HG02840 (cell line): Measurements from ENCODE around the gene HLCS.
"Not testable (repeated sequence)": the region's sequence is repeated elsewhere in the genome, so short reads cannot be mapped to it uniquely, and the experiment has no call there.

Experiments used
- ATAC-seq: cut with Tn5 transposase; IDR thresholded peaks from one replicate; pipeline ENCODE4 v1.9.1; 2021; ENCODE audit warnings: mild to moderate bottlenecking, moderate library complexity, moderate number of reproducible peaks; ENCODE audit not compliant: unreplicated experiment, low FRiP score

The HLCS gene

DNA sequence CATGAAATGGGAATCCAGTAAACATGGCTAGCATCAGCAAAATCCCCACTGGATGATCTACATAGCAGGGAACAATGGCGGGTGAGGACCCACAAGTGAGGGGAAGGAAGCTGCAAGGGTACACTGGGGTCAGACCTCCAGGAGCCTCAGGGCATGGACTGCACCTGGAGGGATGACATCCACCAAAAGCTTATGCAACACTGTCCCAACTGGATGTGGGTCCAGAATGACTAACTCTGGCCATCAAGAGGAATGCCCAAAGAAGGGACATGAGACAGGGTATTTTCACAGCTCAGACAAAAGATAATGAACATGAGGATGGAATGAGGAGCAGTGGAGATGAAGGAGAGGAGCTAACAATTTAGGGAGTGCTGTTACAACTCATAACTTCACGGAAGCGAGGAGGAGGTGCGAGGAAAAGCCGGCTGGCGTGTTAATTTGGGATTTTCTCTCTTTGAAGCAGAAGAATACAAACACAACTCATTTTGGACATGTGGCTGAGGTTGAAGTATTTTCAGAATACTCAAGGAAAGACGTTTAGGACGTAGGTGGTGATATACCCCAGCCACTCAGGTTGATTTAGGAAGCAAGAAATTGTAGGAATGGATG, 5.7 kb downstream of the HLCS start:
- ATAC-seq: no peak

DNA sequence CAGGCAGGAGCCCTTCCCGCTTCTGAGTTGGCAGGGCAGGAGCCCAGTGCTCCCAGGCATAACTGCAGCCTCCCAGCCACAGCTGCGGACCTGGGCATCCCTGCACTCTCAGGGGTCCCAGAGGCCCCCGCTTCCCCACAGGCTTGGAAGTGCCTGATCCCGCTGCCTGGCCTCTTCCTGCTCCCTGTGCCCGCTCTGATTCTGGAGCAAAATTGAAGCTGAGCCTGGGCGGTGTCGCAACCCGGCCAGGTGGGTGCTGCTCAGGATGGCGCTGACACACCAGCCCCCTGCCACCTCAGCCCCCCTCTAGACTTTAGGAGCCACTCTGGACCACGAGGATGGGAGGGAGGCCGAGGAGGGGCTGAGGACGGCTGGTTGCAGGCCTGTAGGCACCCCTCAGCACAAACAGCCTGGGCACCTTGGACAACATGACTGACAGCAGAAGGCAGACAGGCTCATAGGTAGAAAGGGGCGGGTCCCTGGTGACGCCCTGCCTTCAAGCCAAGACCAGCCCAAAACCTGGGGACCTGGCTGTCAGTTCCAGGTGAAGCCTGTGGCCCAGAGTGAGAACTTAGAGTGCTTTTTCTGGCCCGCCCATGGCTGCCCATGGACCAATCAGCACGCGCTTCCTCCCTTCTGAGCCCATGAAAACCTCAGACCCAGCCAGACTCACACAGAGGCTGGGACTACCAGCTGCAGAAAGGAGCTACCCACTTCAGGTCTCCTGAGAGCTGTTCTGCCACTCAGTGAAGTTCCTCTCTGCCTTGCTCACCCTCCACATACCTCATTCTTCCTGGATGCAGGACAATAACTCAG, 7.2 kb downstream of the HLCS start:
- no peak for ATAC-seq

DNA sequence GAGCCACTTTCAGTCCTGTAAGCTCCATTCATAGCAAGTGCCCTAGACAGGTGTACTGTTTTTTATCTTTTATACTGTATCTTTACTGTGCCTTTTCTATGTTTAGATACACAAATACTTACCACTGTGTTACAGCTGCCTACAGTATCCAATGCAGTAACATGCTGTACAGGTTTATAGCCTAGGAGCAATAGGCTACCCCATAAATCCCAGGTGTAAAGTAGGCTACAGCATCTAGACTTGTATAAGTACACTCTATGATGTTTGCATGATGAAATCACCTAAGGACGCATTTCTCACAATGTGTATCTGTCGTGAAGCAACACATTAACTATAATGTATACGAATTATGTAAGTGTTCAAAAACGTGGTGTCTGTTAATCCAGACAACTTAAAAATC, 10.7 kb downstream of the HLCS start:
- no peak for ATAC-seq

GRCh38 chr21:36952331-36952730, 14.1 kb downstream of the HLCS start:
- ATAC-seq: not testable (repeated sequence)

DNA sequence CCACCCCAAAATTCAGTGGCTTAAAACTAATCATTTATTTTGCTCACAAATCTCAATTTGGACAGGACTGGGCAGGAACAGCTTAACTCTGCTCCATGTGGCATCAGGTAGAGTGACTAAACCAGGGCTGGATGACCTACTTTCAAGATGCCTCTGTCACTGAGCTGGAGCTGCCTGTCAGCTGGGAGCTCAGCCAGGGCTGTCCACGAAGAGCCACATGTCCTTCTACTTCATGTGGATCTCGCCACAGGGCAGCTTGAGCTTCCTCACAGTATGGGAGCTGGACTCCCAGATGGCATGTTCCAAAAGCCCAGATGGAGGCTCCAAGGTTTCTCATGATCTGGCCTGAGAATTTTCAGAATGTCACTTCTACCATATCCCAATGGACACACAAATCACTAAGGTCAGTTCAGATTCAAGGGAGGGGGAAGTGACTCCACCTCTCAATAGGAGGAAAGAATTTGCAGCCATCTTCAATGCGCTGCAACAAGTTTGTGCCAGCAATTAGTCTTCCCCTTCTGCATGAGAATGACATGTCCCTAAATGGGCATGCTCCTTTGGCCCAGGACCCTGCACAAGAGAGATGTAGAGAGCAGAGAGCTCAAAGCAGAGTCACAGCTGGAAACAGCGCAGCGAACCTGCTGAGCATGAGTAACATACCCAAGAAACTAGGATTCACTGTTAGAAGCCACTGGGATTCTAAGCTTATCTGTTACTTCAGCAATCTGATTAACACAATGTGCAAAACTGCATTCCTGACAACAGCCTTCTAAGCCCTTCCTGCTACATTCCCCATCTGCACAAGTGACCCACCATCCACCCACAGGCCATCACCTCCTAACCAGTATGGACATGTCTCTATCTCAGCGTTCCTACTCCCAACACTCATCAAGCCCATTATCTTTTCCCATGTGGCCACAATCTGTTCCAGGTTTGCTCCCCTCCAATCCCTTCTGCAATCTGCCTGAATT, 17.0 kb downstream of the HLCS start:
- no peak for ATAC-seq

- ATAC-seq: no peak
These were observed 17.8 kb downstream of the HLCS start for GRCh38 chr21:36948686-36949085.

GRCh38 chr21:36946949-36947356, 19.5 kb downstream of the HLCS start:
- no peak for ATAC-seq

- no peak for ATAC-seq
These were observed 20.9 kb downstream of the HLCS start for GRCh38 chr21:36945496-36946138.

DNA sequence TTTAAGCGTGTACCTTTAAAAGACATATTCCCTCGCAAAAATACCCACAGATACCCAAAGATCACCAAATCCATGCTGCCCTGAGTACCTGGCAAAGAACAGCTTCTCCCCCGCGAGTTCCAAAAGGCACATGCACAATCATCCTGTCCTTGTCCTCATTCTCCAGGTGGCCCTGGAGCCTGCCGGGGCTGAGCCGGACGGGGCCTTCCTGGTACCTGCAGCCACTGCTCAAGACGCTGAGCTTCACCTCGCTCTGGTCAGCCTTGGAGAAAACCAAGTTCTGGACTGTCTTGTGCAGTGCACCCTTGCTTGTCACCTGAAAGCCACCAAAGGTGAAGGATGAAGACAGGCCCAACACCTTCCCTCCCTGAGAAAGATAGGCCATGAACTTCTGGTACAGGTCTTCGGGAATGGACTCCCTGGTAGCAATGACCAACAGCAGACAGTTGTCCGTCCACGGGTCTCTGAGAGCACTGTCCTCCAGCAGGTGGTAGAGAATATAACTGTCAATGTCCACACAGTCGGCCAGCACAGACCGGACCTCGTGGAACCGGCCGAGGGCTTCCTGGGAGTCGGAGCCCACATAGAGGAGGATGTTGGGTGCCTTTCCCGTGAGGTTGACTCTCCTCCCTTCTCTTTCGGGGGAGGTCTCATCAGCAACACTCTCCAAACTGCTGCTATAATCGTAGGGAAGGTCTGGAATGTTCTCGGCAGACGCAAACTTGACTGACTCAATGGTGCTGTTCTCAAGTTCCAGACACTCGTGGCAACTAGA, 29.9 kb downstream of the HLCS start:
- ATAC-seq: no peak

DNA sequence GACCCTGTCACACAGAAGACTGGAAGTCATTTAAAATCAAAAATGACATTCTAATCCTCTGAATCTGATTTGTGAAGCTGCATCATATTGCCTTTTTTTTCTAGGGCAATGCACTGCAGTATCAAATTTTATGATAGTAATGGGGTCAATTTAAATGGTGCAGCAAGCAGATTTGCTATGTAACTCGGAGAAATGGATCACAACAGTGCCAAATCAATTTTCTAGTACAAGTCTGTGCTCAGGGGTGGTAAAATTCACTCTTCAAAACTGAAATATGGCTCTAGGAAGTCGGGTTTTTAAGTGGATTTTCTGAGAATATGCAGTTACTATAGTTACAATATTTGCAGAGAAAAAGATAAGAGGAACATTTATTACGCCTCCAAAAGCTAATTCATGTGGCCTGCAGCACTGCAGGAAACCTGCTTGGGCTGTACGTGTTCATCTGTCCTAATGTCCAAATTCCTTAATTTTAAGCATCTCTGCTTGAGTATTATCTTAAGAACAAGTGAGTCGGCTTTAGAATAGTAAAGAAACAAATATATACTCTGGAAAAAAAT, 31.5 kb downstream of the HLCS start:
- ATAC-seq: no peak

DNA sequence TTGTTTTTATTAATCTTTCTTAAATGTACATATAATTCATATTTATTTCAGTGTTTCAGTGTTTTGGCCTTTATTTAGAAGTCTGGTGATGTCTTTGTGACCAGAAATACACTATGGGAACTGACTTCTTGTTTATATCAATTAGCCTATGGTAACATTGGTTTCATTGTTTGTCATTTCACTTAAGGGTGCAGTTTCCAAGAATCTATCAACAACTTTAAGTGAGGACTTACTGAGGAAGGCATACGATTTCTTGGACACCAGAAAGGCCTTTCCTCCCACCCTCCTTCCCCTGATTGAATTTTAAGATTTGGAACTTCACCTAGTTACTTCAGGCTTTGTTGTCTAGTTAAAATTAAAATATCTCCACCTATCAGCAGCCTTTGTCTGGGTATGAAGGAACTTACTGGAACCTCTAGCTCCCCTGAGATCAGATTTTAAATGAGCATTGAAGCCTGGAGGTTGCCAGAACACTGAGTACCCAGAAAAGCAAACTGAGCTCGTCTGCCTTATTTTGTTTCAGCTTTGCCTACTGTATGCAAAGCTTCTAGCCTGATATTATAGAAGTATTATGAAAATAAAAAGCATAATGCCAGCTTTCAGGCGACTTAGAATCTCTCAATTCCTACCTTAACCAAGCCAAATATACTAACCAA, 34.2 kb downstream of the HLCS start:
- no peak for ATAC-seq

- ATAC-seq: no peak
These were observed 36.8 kb downstream of the HLCS start for GRCh38 chr21:36929622-36930021.

DNA sequence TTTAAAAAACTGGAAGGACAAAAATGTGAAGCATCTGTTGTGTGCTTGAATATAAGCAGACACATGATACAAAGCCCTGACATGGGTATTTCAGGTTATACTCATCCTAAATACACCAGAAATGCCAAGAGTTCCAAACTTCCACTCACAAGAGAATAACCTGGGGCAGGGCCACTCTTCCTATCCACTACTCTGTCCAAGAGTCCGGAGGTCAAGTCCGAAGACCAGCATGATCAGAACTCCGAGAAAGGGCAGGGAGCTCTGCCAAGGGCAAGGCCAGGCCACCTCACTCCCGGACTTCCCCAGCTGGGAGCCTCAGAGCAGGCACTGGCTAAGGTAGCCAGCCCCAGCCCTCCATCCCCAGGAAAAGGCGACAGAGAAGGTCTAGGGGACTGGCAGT, 37.5 kb downstream of the HLCS start:
- no peak for ATAC-seq

GRCh38 chr21:36927719-36928117, 38.8 kb downstream of the HLCS start:
- ATAC-seq: no peak

DNA sequence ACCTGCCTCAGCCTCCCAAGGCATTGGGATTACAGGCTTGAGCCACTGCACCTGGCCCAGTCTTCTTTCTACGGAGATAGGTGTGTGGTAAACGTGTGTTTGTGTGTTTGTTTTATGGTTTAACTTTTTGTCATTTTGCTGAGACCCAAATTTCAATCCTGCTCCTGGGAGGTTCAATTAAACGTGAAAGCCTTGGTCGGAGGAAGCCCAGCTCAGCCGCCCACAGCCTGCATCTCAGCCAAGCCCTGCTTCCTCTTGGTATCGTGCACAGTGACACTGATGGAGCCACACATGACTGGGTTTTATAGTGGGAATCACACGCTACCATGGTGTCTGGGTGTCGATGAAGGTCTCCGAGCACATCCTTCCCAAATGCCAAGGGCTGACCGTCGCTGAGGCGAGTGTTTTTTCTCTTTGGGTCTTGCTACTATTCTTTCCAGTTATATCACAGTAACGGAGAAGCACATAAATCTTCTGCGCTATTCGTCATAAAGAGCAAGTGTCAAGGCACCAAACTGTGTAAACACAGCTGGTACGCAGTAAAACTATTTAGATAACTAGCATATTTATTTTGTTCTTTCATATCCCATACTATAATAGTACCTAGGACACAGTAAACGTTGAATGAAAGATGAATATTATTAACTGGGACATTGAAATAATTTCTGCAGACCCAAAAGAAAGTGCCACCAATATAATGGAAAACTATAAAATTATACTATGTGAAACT, 39.3 kb downstream of the HLCS start:
- no peak for ATAC-seq

DNA sequence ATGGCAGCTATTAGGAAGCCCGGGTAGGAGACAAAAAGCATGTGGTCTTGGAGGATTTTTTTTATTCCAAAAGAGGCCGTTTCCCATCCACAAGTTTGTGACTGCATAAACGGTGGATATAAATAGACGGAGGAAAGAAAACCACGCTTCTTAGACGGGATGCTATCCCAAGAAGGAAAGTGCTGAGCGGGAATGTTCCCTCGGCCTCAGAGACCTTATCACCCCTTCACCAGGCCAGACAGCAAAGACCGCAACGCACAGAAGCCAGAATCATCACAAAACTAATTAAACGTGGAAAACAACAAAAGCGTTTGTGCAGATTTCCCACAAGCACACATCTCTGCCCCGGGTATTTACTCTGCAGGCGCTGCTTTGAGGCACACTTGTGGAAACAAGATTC, 43.2 kb downstream of the HLCS start:
- no peak for ATAC-seq

DNA sequence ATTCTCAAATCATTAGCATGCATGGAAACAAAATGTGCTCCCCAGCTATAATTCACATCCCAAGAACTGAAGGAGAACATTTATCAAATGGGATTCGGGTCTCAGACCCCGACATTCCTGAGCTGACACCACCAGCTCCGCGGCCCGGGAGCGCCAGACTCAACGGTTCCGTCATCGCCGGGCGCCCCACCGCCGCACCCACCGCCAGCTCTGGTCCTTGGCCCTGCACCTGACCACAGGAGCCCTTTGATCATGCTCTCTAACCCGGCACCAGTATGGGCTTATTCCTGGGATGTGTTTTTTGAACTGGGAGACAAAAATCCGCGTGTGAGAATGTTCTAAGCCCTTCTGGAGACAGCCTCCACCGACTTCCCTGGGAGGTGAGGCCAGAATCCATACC, 43.6 kb downstream of the HLCS start:
- no peak for ATAC-seq

DNA sequence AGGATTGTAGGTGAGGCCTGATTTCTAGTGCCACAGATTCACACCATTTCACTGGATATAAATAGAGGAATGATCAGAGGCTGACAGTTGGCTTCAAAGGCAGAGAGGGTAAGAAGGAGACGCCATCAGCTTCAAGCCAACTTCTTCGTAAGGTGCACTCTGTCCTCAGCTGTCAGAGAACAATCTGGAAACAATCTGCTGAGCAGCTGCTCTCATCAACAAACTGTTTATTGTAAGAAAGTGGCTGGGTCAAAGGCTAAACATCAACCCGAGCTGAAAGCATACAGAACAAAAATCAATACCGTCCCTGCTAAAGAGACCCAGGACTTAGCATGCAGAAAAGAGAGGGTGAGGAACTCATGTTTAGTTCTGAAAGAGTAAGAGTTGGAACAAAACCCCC, 48.2 kb downstream of the HLCS start:
- no peak for ATAC-seq
